Measurements from ENCODE around the gene CDK2AP2.
A peak's percentile ranks its signal among the peaks of the same experiment; 100 is the strongest.
"Not testable (repeated sequence)": the region's sequence is repeated elsewhere in the genome, so short reads cannot be mapped to it uniquely, and the experiment has no call there.

CDK2AP2 gene

GRCh38 chr11:67514116-67514515, 6.2 kb upstream of the CDK2AP2 start:
- H3K4me1 Mint-ChIP-seq = peaks cover 2% of the 10 kb centered on the region
- no peaks in the 10 kb centered on the region for H3K36me3 Mint-ChIP-seq
- H3K9me3 Mint-ChIP-seq = no peaks in the 10 kb centered on the region
- H3K4me3 Mint-ChIP-seq = no peak overlapping the region
- H3K27ac Mint-ChIP-seq = no peak overlapping the region
- peaks cover 1% of the 10 kb centered on the region for H3K27me3 Mint-ChIP-seq

GRCh38 chr11:67511558-67511957, 3.6 kb upstream of the CDK2AP2 start:
- H3K9me3 Mint-ChIP-seq, H3K27me3 Mint-ChIP-seq, H3K36me3 Mint-ChIP-seq, H3K27ac Mint-ChIP-seq, H3K4me3 Mint-ChIP-seq: not testable (repeated sequence)
- peaks cover 14% of the 10 kb centered on the region for H3K4me1 Mint-ChIP-seq

- Mint-ChIP-seq H3K9me3 (no peaks in the 10 kb centered on the region), H3K4me1 (peaks cover 26% of the 10 kb centered on the region), H3K27ac (peak overlapping the region; percentile 62), H3K27me3 (peaks cover 1% of the 10 kb centered on the region), H3K36me3 (no peaks in the 10 kb centered on the region), H3K4me3 (no peak overlapping the region)
Observed at GRCh38 chr11:67510023-67510345, 2.0 kb upstream of the CDK2AP2 start.

GRCh38 chr11:67508486-67509121, 642 bp upstream of the CDK2AP2 start:
- H3K4me3 Mint-ChIP-seq = peak overlapping the region; percentile 91

GRCh38 chr11:67507242-67507863, 609 bp downstream of the CDK2AP2 start:
- Mint-ChIP-seq H3K9me3 (no peaks in the 10 kb centered on the region), H3K36me3 (no peaks in the 10 kb centered on the region), H3K4me3 (peak overlapping the region; percentile 91), H3K27me3 (peaks cover 1% of the 10 kb centered on the region), H3K27ac (peak overlapping the region; percentile 92), H3K4me1 (peaks cover 36% of the 10 kb centered on the region)

More at GRCh38 chr11:67508486-67509121, 642 bp upstream of the CDK2AP2 start:
- H3K27ac Mint-ChIP-seq = peak overlapping the region; percentile 92
- H3K4me1 Mint-ChIP-seq = peaks cover 26% of the 10 kb centered on the region
- H3K36me3 Mint-ChIP-seq = no peaks in the 10 kb centered on the region
- peaks cover 1% of the 10 kb centered on the region for H3K27me3 Mint-ChIP-seq
- no peaks in the 10 kb centered on the region for H3K9me3 Mint-ChIP-seq

- H3K36me3 Mint-ChIP-seq = no peaks in the 10 kb centered on the region
- peak overlapping the region; percentile 91 for H3K4me3 Mint-ChIP-seq
- peaks cover 36% of the 10 kb centered on the region for H3K4me1 Mint-ChIP-seq
- H3K27me3 Mint-ChIP-seq = peaks cover 1% of the 10 kb centered on the region
- H3K27ac Mint-ChIP-seq = peak overlapping the region; percentile 86
- H3K9me3 Mint-ChIP-seq = no peaks in the 10 kb centered on the region
Observed at GRCh38 chr11:67506426-67507051, 1.4 kb downstream of the CDK2AP2 start.

GRCh38 chr11:67505605-67506396, 2.2 kb downstream of the CDK2AP2 start:
- H3K36me3 Mint-ChIP-seq = peaks cover 4% of the 10 kb centered on the region
- H3K27me3 Mint-ChIP-seq = peaks cover 1% of the 10 kb centered on the region
- no peaks in the 10 kb centered on the region for H3K9me3 Mint-ChIP-seq
- peak overlapping the region; percentile 91 for H3K4me3 Mint-ChIP-seq
- peaks cover 42% of the 10 kb centered on the region for H3K4me1 Mint-ChIP-seq
- H3K27ac Mint-ChIP-seq = peak overlapping the region; percentile 87

- H3K27me3 Mint-ChIP-seq = no peaks in the 10 kb centered on the region
- H3K9me3 Mint-ChIP-seq = no peaks in the 10 kb centered on the region
- peaks cover 7% of the 10 kb centered on the region for H3K36me3 Mint-ChIP-seq
- peak within 1 kb of the TSS; percentile 87 for H3K27ac Mint-ChIP-seq
- H3K4me3 Mint-ChIP-seq = peak within 1 kb of the TSS; percentile 91
- H3K4me1 Mint-ChIP-seq = peaks cover 46% of the 10 kb centered on the region
Observed at GRCh38 chr11:67504950-67505581, 2.9 kb downstream of the CDK2AP2 start, which contains the start of gene PITPNM1. PITPNM1 (minus strand) TSS chr11:67505363; CDS start chr11:67504180, 1,183 bp downstream.

- Mint-ChIP-seq H3K4me3 (peak overlapping the region; percentile 88), H3K4me1 (peaks cover 45% of the 10 kb centered on the region), H3K27me3 (no peaks in the 10 kb centered on the region), H3K9me3 (no peaks in the 10 kb centered on the region), H3K27ac (peak overlapping the region; percentile 59), H3K36me3 (peaks cover 9% of the 10 kb centered on the region)
Observed at GRCh38 chr11:67504005-67504949, 3.7 kb downstream of the CDK2AP2 start.

- H3K4me3 Mint-ChIP-seq = peak overlapping the region; percentile 71
- no peaks in the 10 kb centered on the region for H3K9me3 Mint-ChIP-seq
- H3K4me1 Mint-ChIP-seq = peaks cover 38% of the 10 kb centered on the region
- H3K36me3 Mint-ChIP-seq = peaks cover 9% of the 10 kb centered on the region
- no peaks in the 10 kb centered on the region for H3K27me3 Mint-ChIP-seq
- peak overlapping the region; percentile 53 for H3K27ac Mint-ChIP-seq
Observed at GRCh38 chr11:67503119-67504004, 4.6 kb downstream of the CDK2AP2 start.

GRCh38 chr11:67502328-67502979, 5.5 kb downstream of the CDK2AP2 start:
- no peaks in the 10 kb centered on the region for H3K9me3 Mint-ChIP-seq
- no peaks in the 10 kb centered on the region for H3K27me3 Mint-ChIP-seq
- no peak overlapping the region for H3K27ac Mint-ChIP-seq
- H3K36me3 Mint-ChIP-seq = peaks cover 9% of the 10 kb centered on the region
- H3K4me1 Mint-ChIP-seq = peaks cover 38% of the 10 kb centered on the region
- peak overlapping the region; percentile 71 for H3K4me3 Mint-ChIP-seq

- H3K4me1 Mint-ChIP-seq = peaks cover 34% of the 10 kb centered on the region
- no peaks in the 10 kb centered on the region for H3K9me3 Mint-ChIP-seq
- no peak overlapping the region for H3K27ac Mint-ChIP-seq
- H3K36me3 Mint-ChIP-seq = peaks cover 9% of the 10 kb centered on the region
- H3K27me3 Mint-ChIP-seq = no peaks in the 10 kb centered on the region
- H3K4me3 Mint-ChIP-seq = no peak overlapping the region
Observed at GRCh38 chr11:67501854-67502253, 6.1 kb downstream of the CDK2AP2 start.

All from activated naive CD4-positive, alpha-beta T cell treated with anti-CD3 and anti-CD28 coated beads, Interleukin-2, amount 50 U/mL, for 24 hours (primary cell).